Hematopoietic multipotent progenitor cell treated with erythropoietin and hydrocortisone succinate and interleukin-3 and kit ligand, for 4 days (in vitro differentiated cells): Measurements from ENCODE around the gene LRTM2.

ENCODE experiments used
- DNase-seq: peaks from one replicate; pipeline ENCODE4 v3.0.0-alpha.2; 2015

The LRTM2 gene

DNA sequence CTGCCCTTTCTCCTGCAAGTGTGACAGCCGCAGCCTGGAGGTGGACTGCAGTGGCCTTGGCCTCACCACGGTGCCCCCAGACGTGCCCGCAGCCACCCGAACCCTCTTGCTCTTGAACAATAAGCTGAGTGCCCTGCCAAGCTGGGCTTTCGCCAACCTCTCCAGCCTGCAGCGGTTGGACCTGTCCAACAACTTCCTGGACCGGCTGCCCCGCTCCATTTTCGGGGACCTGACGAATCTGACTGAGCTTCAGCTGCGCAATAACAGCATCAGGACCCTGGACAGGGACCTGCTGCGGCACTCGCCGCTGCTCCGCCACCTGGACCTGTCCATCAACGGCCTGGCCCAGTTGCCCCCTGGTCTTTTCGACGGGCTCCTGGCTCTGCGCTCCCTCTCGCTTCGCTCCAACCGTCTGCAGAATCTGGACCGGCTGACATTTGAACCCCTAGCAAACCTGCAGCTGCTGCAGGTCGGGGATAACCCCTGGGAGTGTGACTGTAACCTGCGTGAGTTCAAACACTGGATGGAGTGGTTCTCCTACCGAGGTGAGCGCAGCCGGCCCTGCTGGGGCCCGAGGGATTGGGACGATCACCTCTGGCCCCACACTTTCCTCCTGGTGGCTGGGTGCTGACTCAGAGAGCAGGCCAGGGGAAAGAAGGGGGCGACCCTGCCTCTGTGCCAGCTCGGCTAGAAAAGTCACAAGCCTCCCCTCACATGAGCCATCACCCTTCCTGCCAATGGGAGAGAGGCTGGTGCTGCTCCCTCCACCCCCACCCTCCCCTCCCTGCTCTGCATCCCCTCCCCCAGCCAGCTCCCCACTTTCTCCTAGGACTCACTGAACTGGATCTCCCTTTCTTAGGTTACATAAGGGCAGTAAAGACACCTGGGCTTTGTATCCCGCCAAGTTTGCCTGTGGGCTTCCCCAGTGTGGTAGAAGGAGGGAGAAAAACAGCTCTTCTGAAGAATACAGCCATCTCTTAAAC lies 10.9 kb downstream of the LRTM2 start:
- DNase-seq: peak; percentile 78

GRCh38 chr12:1832801-1833595 lies 12.6 kb downstream of the LRTM2 start:
- no peak for DNase-seq

GRCh38 chr12:1833596-1834028 lies 13.2 kb downstream of the LRTM2 start:
- DNase-seq: no peak

DNA sequence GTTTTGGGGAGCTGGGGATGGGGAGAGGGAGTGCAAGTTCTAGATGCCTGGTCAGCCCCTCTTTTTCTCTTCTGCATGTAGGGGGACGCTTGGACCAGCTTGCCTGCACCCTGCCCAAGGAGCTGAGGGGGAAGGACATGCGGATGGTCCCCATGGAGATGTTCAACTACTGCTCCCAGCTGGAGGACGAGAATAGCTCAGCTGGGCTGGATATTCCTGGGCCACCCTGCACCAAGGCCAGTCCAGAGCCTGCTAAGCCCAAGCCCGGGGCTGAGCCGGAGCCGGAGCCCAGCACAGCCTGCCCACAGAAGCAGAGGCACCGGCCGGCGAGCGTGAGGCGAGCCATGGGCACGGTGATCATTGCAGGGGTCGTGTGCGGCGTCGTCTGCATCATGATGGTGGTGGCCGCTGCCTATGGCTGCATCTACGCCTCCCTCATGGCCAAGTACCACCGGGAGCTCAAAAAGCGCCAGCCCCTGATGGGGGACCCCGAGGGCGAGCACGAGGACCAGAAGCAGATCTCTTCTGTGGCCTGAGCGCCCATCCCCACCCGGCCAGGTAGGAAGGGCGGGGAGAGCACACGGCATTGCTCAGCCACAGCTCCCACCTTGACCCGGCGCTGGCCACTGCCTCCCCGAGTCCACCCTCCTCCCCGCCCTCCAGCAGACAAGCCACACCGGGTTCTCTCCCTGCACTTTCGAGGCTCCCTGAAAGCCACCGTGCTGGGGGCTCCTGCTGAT lies 14.0 kb downstream of the LRTM2 start:
- DNase-seq: no peak

- no peak for DNase-seq
Measured at GRCh38 chr12:1835211-1836131, 15.1 kb downstream of the LRTM2 start.

- no peak for DNase-seq
Measured at GRCh38 chr12:1836241-1836803, 16.0 kb downstream of the LRTM2 start.

GRCh38 chr12:1836854-1837421 lies 16.6 kb downstream of the LRTM2 start:
- peak; percentile 55 for DNase-seq

DNA sequence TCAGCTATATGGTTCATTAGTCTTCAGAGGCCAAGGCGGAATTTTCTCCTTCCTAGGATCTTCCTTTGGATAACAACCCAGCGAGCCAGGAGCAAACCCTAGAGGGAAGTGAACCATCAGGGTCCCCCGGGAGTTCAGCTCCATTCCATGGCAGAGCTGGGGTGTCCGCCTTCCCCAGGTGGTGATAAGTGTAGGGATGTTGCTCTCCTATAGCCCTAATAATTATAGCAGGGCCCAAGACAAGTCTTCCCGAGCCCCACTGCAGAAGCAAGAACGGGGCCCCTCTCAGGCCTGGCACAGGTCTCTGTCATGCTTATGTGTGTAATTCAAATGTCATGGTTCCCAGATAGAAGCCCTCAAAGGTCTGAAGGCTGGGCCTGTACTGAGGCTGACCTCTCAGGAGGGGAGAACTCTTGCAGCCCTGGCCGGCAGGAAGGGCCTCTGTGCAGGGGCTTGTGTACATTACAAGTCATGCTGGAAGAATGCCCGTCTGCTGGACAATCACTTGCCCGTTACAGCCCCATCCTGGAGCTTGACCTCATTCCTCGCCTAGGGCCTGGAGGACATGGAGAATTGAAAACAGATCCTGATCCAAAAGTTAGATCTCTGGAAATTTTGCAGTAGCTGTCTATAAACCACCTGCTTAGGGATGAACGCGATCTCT lies 17.3 kb downstream of the LRTM2 start:
- no peak for DNase-seq

DNA sequence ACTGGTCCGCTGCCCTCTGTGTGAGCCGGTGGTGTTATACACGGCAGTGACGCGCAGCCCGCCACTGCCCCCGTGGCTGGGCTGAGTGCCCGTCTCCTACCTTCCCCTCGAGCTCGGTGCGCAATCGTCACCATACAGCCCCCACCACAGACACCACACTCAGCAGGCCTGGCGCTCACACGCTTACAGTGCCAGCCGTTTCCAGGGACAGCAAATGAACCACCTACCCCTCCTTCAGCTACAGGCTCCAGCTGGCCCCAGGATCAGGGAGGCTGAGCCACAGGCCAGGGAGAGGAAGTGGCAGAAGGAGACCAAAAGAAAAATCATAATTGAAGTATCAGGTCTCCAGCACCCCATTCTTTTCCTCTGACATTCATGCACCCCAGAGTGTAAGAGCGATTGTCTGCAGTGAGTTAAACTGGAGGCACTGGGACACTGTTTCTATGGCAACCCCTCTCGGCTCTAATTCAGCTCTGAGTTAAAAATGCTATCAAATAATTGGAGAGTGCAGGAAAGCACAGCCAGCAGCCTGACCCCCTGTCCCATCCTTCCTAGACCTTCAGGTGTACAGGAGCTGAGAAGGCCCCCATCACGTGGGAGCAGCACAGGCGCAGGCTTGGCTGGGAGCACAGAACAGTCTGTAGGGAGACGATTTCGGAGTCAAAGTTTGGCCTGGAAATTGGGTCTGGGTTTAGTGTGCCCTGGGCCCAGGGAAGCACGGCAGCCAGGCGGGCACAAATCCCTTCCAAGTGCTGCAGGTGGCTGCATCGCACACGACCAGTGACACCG lies 18.0 kb downstream of the LRTM2 start:
- no peak for DNase-seq

- DNase-seq: no peak
Measured at GRCh38 chr12:1838994-1839365, 18.6 kb downstream of the LRTM2 start.

DNA sequence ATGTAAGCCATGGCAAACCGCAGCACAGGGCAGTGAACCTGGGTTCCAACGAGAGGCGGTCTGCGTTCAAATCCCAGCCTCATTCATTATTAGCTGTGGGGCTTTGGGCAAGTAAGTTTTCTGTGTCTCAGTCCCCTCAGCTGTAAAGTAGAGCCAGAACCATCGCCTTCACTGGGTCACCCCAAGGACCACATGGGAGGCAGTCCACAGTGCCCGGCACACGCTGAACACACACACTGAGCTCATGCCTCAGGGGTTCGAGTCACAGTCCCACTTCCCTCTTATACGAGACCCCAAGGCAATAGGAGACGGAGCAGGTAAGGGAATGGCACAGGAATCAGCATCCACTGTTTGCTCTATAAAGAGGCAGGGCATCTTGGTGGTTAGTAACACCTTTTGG lies 19.1 kb downstream of the LRTM2 start:
- DNase-seq: no peak

- DNase-seq: no peak
Measured at GRCh38 chr12:1839956-1840951, 19.9 kb downstream of the LRTM2 start.

- DNase-seq: no peak
Measured at GRCh38 chr12:1840981-1841425, 20.6 kb downstream of the LRTM2 start.

GRCh38 chr12:1841586-1842182 lies 21.3 kb downstream of the LRTM2 start:
- DNase-seq: no peak

DNA sequence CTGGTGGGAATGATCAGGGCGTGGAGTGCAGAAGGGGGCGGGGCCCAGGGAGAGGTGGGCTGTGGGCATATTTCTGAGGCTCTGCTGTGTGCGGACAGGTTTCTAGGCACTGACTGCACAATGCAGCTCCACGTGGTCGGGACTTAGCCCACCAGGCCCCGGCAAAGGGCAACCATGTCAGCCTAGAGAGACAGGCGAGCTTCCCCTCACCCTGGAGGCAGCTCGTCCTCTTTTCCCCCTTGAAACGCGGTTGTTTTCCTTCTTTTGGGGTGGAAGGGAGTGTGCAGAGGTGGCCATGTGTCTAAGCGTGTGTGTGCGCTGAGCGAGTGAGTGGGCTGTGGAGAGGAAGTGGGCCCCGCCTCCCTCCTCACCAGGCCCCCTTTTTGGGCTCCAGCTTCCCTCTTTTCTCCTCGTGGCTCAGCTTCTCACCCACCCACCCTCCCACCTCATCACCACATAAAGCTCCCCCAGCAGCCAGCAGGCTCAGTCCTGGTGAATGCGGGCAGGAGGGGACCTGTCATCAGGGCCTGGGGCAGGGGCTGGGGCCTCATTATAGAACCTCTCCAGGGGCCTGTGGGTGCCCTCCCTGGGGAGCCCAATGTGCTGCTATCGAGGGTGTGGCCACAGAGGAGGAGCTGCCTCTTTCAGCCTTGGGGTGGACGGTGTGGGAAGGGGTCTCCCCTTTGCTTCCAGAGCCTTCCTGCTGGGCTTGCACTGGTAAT lies 22.0 kb downstream of the LRTM2 start:
- peak; percentile 80 for DNase-seq

DNA sequence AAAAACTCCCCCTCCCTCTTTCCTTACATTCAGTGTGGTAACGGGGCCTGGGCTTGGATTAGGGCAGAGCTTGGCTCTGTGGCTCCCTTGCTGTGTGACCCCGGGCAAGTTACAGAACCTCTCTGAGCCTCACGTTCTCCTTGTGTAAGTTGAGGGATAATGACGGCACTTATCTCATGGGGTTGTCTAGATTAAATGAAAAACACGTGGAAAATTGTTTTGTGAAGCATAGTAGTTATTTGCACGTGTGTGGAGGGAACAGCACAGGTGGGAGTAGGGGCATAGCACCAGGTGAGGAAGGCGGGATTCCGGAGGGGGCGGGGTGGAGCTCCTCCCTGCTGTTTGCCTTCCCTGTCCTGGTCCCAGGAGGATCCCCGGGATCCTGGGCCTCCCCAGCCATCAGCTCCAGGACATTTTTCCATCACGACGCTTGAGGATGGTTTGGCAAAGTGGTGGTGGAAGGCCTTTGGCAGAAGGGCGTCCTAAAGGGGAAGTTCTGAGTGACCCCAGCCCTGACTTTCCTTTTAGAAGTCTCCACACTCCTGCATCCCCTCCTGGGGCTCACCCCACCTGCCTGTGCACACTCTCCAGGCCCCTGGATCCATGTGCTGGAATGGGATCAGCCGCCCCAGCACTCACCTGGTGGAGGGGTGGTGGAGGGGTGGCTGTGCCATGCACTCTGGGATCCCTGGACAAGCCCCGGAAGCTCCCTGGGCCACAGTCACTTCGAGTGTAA lies 22.7 kb downstream of the LRTM2 start:
- no peak for DNase-seq

- DNase-seq: no peak
Measured at GRCh38 chr12:1843641-1844005, 23.3 kb downstream of the LRTM2 start.
